Panc1 (cell line): ENCODE data around the gene ANKRD61. TPM values are rescaled to one million over a fixed set of nuclear protein-coding genes. Genes with fewer than 3 reads are reported as not detected.
"Not testable (repeated sequence)": the region's sequence is repeated elsewhere in the genome, so short reads cannot be mapped to it uniquely, and the experiment has no call there.

Experiments used
- ATAC-seq: fragments of 200-7000 bp; cut with Tn5 transposase; 2 replicates; pipeline ENCODE4 v1.9.1; 2020; ENCODE audit warnings: mild to moderate bottlenecking, moderate library complexity
- BruUV-seq: library from RNA; stranded (reverse); fragments of 400-500 nt; replicated peaks from 2 replicates; lab custom pipeline; 2021; lab: Mats Ljungman, UMichigan
- CTCF ChIA-PET: fragments of 300-600 bp; sonication (Branson Sonifier 250); formaldehyde crosslinking; loops from one replicate; lab custom pipeline; 2022; ENCODE audit warnings: antibody characterized with exemption; lab: Charles Lee
- POLR2A ChIA-PET: fragments of 300-600 bp; sonication (Branson Sonifier 250); formaldehyde crosslinking; loops from one replicate; lab custom pipeline; 2022; ENCODE audit warnings: antibody characterized with exemption; lab: Charles Lee
- DNase-seq: peaks from one replicate; pipeline ENCODE4 v3.0.0-alpha.2; 2010; ENCODE audit warnings: low read depth, low spot score
- H3K27ac ChIP-seq: 2 replicates; pipeline ENCODE4 v1.5.1; 2011; ENCODE audit warnings: mild to moderate bottlenecking, low read length, inconsistent platforms
- H3K27me3 ChIP-seq: fragments of 200-500 bp; sonication (Bioruptor generic); 2 replicates; pipeline ENCODE4 v1.6.0; 2014; ENCODE audit warnings: low read length, inconsistent platforms; ENCODE audit not compliant: control insufficient read depth, insufficient read depth
- H3K36me3 ChIP-seq: fragments of 200-500 bp; sonication (Bioruptor generic); 2 replicates; pipeline ENCODE4 v1.5.1; 2014; ENCODE audit warnings: inconsistent platforms, mild to moderate bottlenecking, low read length, moderate library complexity; ENCODE audit not compliant: control insufficient read depth, insufficient read depth
- H3K4me1 ChIP-seq: 2 replicates; pipeline ENCODE4 v1.5.1; 2011; ENCODE audit warnings: inconsistent platforms, mild to moderate bottlenecking, low read length, moderate library complexity; ENCODE audit not compliant: control insufficient read depth, insufficient read depth
- H3K4me3 ChIP-seq, 2 experiments: 2 replicates each; pipeline ENCODE4 v1.5.1; 2011 to 2012; ENCODE audit warnings: low read depth in 2 of 2, low read length in 2 of 2, mild to moderate bottlenecking in 2 of 2, inconsistent platforms in 1 of 2, moderate library complexity in 1 of 2
- H3K9me3 ChIP-seq: fragments of 200-500 bp; sonication (Bioruptor generic); 2 replicates; pipeline ENCODE4 v1.5.1; 2014; ENCODE audit warnings: low read depth, mild to moderate bottlenecking, inconsistent platforms, low read length, moderate library complexity; ENCODE audit not compliant: control insufficient read depth, insufficient read depth
- CTCF ChIP-seq: fragments of 450-650 bp; IDR thresholded peaks from 2 replicates; pipeline ENCODE4 v1.5.1; 2017; ENCODE audit warnings: mild to moderate bottlenecking
- POLR2AphosphoS5 ChIP-seq: IDR thresholded peaks from 2 replicates; pipeline ENCODE4 v1.6.1; 2012; ENCODE audit warnings: mild to moderate bottlenecking, low read depth, low read length, moderate library complexity
- REST ChIP-seq, 2 experiments: IDR thresholded peaks; 2 replicates each; pipeline ENCODE4 v1.6.1; 2011 to 2012; ENCODE audit warnings: low read depth in 2 of 2, control low read depth in 1 of 2, low read length in 1 of 2, mild to moderate bottlenecking in 1 of 2, moderate library complexity in 1 of 2; ENCODE audit not compliant: insufficient read depth in 1 of 2
- SIN3A ChIP-seq: IDR thresholded peaks from 2 replicates; pipeline ENCODE4 v1.6.1; 2012; ENCODE audit warnings: low read depth, mild to moderate bottlenecking, low read length, moderate library complexity, borderline replicate concordance; ENCODE audit not compliant: insufficient read depth
- TCF7L2 ChIP-seq: IDR thresholded peaks from 2 replicates; pipeline ENCODE4 v1.6.1; 2011; ENCODE audit warnings: mild to moderate bottlenecking, low read depth, low read length, inconsistent platforms
- in situ Hi-C: cut with HindIII; loops from 2 replicates; pipeline ENCODE4 v1.10.0; 2016; ENCODE audit warnings: low sequenced_read_pairs, low pct_unique_long_range_greater_than_20kb
- intact Hi-C: fragments of 100-400 bp; cut with micrococcal nuclease; formaldehyde crosslinking; loops from one replicate; pipeline ENCODE4 v1.10.0; 2022; ENCODE audit not compliant: unreplicated experiment
- total RNA-seq: library from RNA; stranded (reverse); gene quantifications from one replicate; pipeline ENCODE4 v1.2.1, GENCODE V29; 2021; ENCODE audit not compliant: unreplicated experiment

The ANKRD61 gene
- total RNA-seq, 1 experiment from 2014 or later = 0.18 TPM

GRCh38 chr7:6008668-6009611 lies 22.2 kb upstream of the ANKRD61 start, which contains the start of the genes AIMP2 and PMS2:
AIMP2 (plus strand) TSS chr7:6009272; CDS start chr7:6009364, 92 bp downstream.
PMS2 (minus strand) TSS chr7:6009049; CDS start chr7:6009019, 30 bp downstream.
- DNase-seq = peak; percentile 99
- no peaks in the 10 kb centered on the region for H3K27me3 ChIP-seq
- intact Hi-C loops = no loop called here
- in situ Hi-C loops = no loop called here
- ChIA-PET POLR2A (interaction anchor here (0.6 kb wide), 2 partner anchors 12 to 32 kb away, joined by 5 to 10 read pairs; no protein-coding TSS in a partner anchor), CTCF (interaction anchor here (0.6 kb wide), 4 partner anchors 147 to 819 kb away, joined by 4 to 9 read pairs (median 6); no protein-coding TSS in a partner anchor)
- peak within 1 kb of the TSS; percentile 87 for H3K27ac ChIP-seq
- H3K4me3 ChIP-seq = peak within 1 kb of the TSS; percentile 74 to 87
- peaks cover 24% of the 10 kb centered on the region; the same call in 1 of the 2 replicates for H3K4me1 ChIP-seq
- TF ChIP-seq TCF7L2 = 0 out of 2 replicates have a peak, but pooled peaks have one; percentile 28
- no peak for TF ChIP-seq CTCF
- peak in 1 of 2 experiments; percentile 56; a peak in 1 of 4 replicates for TF ChIP-seq REST (IDR thresholded peaks at IDR 0.05; ENCODE audit: insufficient read depth in 1 of 2, low read depth in 2 of 2, low read length in 1 of 2)
- peak; percentile 61; the same call in 1 of the 2 replicates for TF ChIP-seq SIN3A
- peak; percentile 88 for TF ChIP-seq POLR2AphosphoS5
- H3K36me3 ChIP-seq = peaks cover 8% of the 10 kb centered on the region; the same call in 1 of the 2 replicates
- ATAC-seq = peak; percentile 98
- BruUV-seq = TSS peak; percentile 88
- no peaks in the 10 kb centered on the region for H3K9me3 ChIP-seq

- BruUV-seq, CTCF ChIA-PET, H3K9me3 ChIP-seq, H3K36me3 ChIP-seq, ATAC-seq, intact Hi-C loops, POLR2A ChIA-PET, H3K27me3 ChIP-seq, in situ Hi-C loops, DNase-seq: not testable (repeated sequence)
- Histone ChIP-seq H3K27ac (peak overlapping the region; percentile 87), H3K4me3 (peak overlapping the region; percentile 74 to 87), H3K4me1 (peaks cover 24% of the 10 kb centered on the region; the same call in 1 of the 2 replicates)
Measured at GRCh38 chr7:6010370-6010769, 20.8 kb upstream of the ANKRD61 start.
